Hepatocyte (in vitro differentiated cells): ENCODE results near the gene ARID3A. TPM values are rescaled to one million over a fixed set of nuclear protein-coding genes. Genes with fewer than 3 reads are reported as not detected.

Experiments
- DNase-seq: peaks from one replicate; pipeline ENCODE4 v3.0.0-alpha.2; 2016; ENCODE audit warnings: low spot score
- H2AFZ ChIP-seq: fragments of 200-600 bp; sonication (generic); 2 replicates; pipeline ENCODE4 v1.6.0; 2016; ENCODE audit warnings: antibody characterized with exemption, mild to moderate bottlenecking
- H3K27ac ChIP-seq: fragments of 200-600 bp; sonication (generic); 2 replicates; pipeline ENCODE4 v1.5.1; 2016; ENCODE audit warnings: mild to moderate bottlenecking
- H3K27me3 ChIP-seq: fragments of 200-600 bp; sonication (generic); 2 replicates; pipeline ENCODE4 v1.6.1; 2016
- H3K36me3 ChIP-seq: fragments of 200-600 bp; sonication (generic); replicated peaks from 2 replicates; pipeline ENCODE4 v1.5.1; 2016; ENCODE audit warnings: low read depth; ENCODE audit not compliant: insufficient read depth
- H3K4me1 ChIP-seq: fragments of 200-600 bp; sonication (generic); 2 replicates; pipeline ENCODE4 v1.5.1; 2016; ENCODE audit warnings: mild to moderate bottlenecking, moderate library complexity; ENCODE audit not compliant: insufficient read depth
- H3K4me2 ChIP-seq: fragments of 200-600 bp; sonication (generic); 2 replicates; pipeline ENCODE4 v1.6.0; 2016
- H3K4me3 ChIP-seq: fragments of 200-600 bp; sonication (generic); 2 replicates; pipeline ENCODE4 v1.5.1; 2016; ENCODE audit warnings: mild to moderate bottlenecking
- H3K79me2 ChIP-seq: fragments of 200-600 bp; sonication (generic); 2 replicates; pipeline ENCODE4 v1.6.0; 2017; ENCODE audit warnings: mild to moderate bottlenecking
- H3K9me2 ChIP-seq: fragments of 200-600 bp; sonication (generic); replicated peaks from 2 replicates; pipeline ENCODE4 v1.6.0; 2017; ENCODE audit warnings: mild to moderate bottlenecking; ENCODE audit not compliant: insufficient read depth
- H3K9me3 ChIP-seq: fragments of 200-600 bp; sonication (generic); 2 replicates; pipeline ENCODE4 v1.5.1; 2016; ENCODE audit warnings: low read depth, mild to moderate bottlenecking
- H4K20me1 ChIP-seq: fragments of 200-600 bp; sonication (generic); 2 replicates; pipeline ENCODE4 v1.6.0; 2016; ENCODE audit warnings: mild to moderate bottlenecking; ENCODE audit not compliant: insufficient read depth, poor library complexity, severe bottlenecking
- EZH2 ChIP-seq: fragments of 200-600 bp; sonication (generic); IDR thresholded peaks from 2 replicates; pipeline ENCODE4 v1.6.1; 2016; ENCODE audit warnings: antibody characterized with exemption, mild to moderate bottlenecking, borderline replicate concordance
- EZH2phosphoT487 ChIP-seq: fragments of 200-600 bp; sonication (generic); IDR thresholded peaks from one replicate; pipeline ENCODE4 v1.6.1; 2018; ENCODE audit warnings: antibody characterized with exemption, mild to moderate bottlenecking, low read depth, moderate library complexity; ENCODE audit not compliant: unreplicated experiment, severe bottlenecking
- WGBS: methylation state at CpG from one replicate; pipeline ENCODE4 v1.1.6; 2016; ENCODE audit warnings: low lambda C conversion rate; ENCODE audit errors: missing lambda C conversion rate; 5-methylcytosine and 5-hydroxymethylcytosine counted together
- polyA plus RNA-seq: library from polyadenylated mRNA; unstranded; fragments of >200 nt; fragmentation: Nextera tagmentation; extraction: Ambion mirVana; gene quantifications from 2 replicates; pipeline ENCODE4 v1.2.1, GENCODE V29; 2016
- total RNA-seq: library from RNA; depleted of rRNA; stranded (reverse); fragments of >200 nt; gene quantifications from 2 replicates; pipeline ENCODE4 v1.2.3, GENCODE V29; 2014
- TF ChIP-seq, protein P1 (sequence below): fragments of 200-600 bp; sonication (generic); IDR thresholded peaks from 2 replicates; pipeline ENCODE4 v1.5.1; 2016; ENCODE audit warnings: antibody characterized with exemption, mild to moderate bottlenecking; ENCODE audit not compliant: poor library complexity

The ARID3A gene
- total and polyA plus RNA-seq, 2 experiments from 2014 or later, result 122 to 180 TPM

DNA sequence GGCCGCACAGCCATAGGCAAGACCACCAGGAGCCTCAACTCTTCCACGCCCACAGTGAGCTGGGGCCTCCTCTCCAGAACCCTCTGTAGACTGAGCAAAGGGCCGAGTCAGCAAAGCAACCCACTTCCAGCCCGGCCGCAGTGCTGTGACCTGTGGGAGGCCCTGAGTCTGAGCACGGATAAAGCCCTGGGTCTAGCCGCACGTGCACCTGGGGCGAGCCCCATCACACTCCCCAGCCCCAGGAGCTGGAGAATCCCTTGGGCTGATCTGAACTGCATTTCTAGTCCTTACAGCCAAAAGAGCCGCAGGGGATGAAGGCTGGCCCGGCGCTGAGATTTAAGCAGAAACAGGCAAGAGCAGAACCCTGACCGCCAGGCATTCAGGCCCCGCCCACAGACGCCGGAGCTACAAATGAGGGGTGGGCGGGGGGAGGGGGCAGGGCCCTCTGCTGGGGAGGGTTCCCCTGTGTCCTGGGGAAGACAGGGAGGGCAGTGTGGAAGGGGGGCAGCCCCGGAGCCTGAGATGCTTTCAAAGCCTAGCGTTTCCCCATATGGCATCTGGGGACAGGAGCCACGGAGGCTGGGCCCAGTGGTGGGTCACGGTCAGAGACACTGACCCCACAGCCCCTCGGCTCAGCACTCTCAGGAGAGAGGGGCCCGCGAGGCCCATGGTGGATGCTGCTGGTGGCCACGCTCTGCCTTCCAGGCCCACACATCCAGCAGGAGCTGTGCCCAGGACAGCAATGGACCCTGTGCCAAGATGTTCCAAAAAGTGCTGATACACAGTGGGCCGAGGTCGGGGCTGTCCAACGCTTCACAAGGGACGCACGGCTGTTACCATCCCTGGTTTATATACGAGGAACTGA is 90.2 kb downstream of the ARID3A start:
- Histone ChIP-seq H3K4me1 (peaks cover 42% of the 10 kb centered on the region), H3K4me3 (no peak overlapping the region), H3K36me3 (no peaks in the 10 kb centered on the region)

DNA sequence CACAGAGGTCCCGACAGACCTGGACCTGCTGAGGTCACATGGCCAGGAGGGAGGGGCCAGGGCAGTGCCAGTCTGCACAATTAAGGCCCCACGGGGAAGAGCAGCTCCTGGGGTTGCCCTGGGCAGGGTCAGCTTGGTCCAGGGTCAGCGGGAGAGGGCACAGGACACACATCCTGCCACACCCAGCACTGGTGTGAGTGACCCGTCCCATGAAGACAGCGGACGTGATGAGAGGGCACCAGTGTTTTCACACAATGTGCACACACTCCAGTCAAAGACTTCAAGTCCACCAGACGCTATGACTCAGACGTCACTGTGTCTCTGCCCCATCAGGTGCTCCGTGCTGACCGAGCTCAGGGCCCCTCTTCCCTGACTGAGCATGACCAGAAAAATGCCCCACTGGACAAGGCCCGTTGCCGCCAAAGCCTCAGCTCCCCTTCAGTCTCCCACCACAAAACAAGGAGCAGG is 90.8 kb downstream of the ARID3A start:
- H3K4me1 ChIP-seq, result peaks cover 42% of the 10 kb centered on the region
- H2AFZ ChIP-seq, result no peak overlapping the region
- H3K4me3 ChIP-seq, result no peak overlapping the region
- no peaks in the 10 kb centered on the region for H3K27me3 ChIP-seq
- TF ChIP-seq EZH2phosphoT487 (no peak), EZH2 (no peak)
- TF ChIP-seq, protein P1, sequence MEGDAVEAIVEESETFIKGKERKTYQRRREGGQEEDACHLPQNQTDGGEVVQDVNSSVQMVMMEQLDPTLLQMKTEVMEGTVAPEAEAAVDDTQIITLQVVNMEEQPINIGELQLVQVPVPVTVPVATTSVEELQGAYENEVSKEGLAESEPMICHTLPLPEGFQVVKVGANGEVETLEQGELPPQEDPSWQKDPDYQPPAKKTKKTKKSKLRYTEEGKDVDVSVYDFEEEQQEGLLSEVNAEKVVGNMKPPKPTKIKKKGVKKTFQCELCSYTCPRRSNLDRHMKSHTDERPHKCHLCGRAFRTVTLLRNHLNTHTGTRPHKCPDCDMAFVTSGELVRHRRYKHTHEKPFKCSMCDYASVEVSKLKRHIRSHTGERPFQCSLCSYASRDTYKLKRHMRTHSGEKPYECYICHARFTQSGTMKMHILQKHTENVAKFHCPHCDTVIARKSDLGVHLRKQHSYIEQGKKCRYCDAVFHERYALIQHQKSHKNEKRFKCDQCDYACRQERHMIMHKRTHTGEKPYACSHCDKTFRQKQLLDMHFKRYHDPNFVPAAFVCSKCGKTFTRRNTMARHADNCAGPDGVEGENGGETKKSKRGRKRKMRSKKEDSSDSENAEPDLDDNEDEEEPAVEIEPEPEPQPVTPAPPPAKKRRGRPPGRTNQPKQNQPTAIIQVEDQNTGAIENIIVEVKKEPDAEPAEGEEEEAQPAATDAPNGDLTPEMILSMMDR, result no peak
- H3K9me2 ChIP-seq, result no peaks in the 10 kb centered on the region
- no peaks in the 10 kb centered on the region for H3K36me3 ChIP-seq
- H3K4me2 ChIP-seq, result peak overlapping the region; percentile 99
- H3K27ac ChIP-seq, result peak overlapping the region; percentile 86
- H3K79me2 ChIP-seq, result peaks cover 74% of the 10 kb centered on the region
- H3K9me3 ChIP-seq, result no peaks in the 10 kb centered on the region
- 64% methylated on average over 11 of the region's 12 CpGs for WGBS
- peaks cover 65% of the 10 kb centered on the region for H4K20me1 ChIP-seq
- DNase-seq, result peak; percentile 70

More for the DNA sequence above, 90.2 kb downstream of the ARID3A start:
- TF ChIP-seq EZH2, result no peak
- TF ChIP-seq, protein P1, result no peak
- TF ChIP-seq EZH2phosphoT487, result no peak
- peaks cover 74% of the 10 kb centered on the region for H3K79me2 ChIP-seq
- DNase-seq, result no peak
- peaks cover 65% of the 10 kb centered on the region for H4K20me1 ChIP-seq
- H3K27ac ChIP-seq, result peak overlapping the region; percentile 62
- no peaks in the 10 kb centered on the region for H3K27me3 ChIP-seq
- H3K4me2 ChIP-seq, result peak overlapping the region; percentile 99
- no peaks in the 10 kb centered on the region for H3K9me2 ChIP-seq
- no peaks in the 10 kb centered on the region for H3K9me3 ChIP-seq
- 74% methylated on average over 29 of the region's 31 CpGs for WGBS
- H2AFZ ChIP-seq, result no peak overlapping the region

DNA sequence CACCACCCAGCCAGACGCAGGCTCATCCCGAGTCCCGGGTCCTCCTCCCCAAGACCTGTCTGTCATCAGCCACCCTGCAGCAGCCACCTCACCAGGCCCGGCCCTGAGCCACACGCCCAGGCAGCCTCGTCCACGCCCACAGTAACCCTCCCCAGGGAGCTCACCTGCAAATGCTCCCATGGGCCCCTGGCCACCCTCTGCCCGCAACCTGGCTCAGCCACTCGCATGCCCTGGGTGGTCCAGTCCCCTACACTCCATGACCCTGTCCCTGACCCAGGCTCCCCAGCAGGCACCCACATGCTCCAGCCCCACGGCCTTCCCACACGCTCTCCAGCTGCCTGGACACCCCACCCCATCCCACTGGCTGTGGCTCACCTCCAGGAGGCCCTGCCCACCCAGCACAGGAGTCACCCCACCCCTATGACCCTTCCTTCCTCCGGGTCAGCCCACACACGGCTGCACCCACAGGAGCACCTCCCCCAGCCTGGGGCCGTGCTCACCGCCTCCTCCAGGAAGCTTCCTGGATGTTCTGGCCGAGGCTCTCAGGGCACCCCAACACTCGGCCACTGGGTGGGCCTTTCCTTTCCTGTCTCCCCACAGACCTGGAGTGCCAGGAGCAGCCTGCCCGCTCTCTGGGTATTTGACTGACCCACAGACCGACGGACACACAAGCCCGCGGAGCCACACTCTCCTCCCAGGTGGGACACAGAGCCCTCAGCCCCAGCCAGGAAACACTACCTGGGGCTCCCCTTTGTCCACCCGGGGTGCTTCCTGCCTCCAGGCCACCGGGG is 91.5 kb downstream of the ARID3A start:
- no peaks in the 10 kb centered on the region for H3K9me2 ChIP-seq
- no peaks in the 10 kb centered on the region for H3K27me3 ChIP-seq
- no peak for TF ChIP-seq EZH2
- peaks cover 74% of the 10 kb centered on the region for H3K79me2 ChIP-seq
- H3K36me3 ChIP-seq, result no peaks in the 10 kb centered on the region
- peaks cover 42% of the 10 kb centered on the region for H3K4me1 ChIP-seq
- peak overlapping the region; percentile 86 for H3K27ac ChIP-seq
- WGBS, result 74% methylated on average over 23 of the region's 24 CpGs
- H4K20me1 ChIP-seq, result peaks cover 65% of the 10 kb centered on the region
- no peak overlapping the region for H3K4me3 ChIP-seq
- no peak for DNase-seq
- no peak overlapping the region for H2AFZ ChIP-seq
- H3K4me2 ChIP-seq, result peak overlapping the region; percentile 99
- H3K9me3 ChIP-seq, result no peaks in the 10 kb centered on the region

DNA sequence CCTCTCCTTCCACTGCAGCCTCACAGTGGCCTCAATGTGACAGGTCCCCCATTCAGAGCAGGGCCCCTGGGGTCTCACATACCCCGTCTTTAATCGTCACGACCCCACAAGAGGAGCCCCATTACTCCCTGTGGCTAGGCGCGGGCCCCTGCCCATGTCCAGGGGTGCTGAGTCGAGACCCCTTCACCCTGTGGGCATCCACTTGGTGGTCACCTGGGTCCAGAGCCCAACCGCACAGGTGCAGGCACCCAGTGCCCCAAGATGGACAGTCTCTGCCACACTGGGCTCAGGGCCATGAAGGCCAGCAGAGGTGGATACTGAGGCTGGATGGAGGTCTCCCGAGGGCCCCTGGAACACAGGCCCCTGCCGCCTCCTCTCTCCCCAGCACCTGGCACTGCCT is 92.1 kb downstream of the ARID3A start:
- peaks cover 72% of the 10 kb centered on the region for H3K79me2 ChIP-seq
- no peaks in the 10 kb centered on the region for H3K9me2 ChIP-seq
- H2AFZ ChIP-seq, result no peak overlapping the region
- H3K4me3 ChIP-seq, result no peak overlapping the region
- peak overlapping the region; percentile 86 for H3K27ac ChIP-seq
- H3K36me3 ChIP-seq, result no peaks in the 10 kb centered on the region
- WGBS, result 95% methylated on average over 9 of the region's 9 CpGs
- H4K20me1 ChIP-seq, result peaks cover 65% of the 10 kb centered on the region
- H3K27me3 ChIP-seq, result no peaks in the 10 kb centered on the region
- no peak for DNase-seq
- no peaks in the 10 kb centered on the region for H3K9me3 ChIP-seq
- TF ChIP-seq EZH2phosphoT487 (no peak), EZH2 (no peak)
- TF ChIP-seq, protein P1, result no peak
- peak overlapping the region; percentile 99 for H3K4me2 ChIP-seq
- peaks cover 42% of the 10 kb centered on the region for H3K4me1 ChIP-seq
